H9 (cell line): ENCODE measurements around the gene PRR16. TPM values are rescaled to one million over a fixed set of nuclear protein-coding genes. Genes with fewer than 3 reads are reported as not detected.

Experiments used
- DNase-seq: peaks from one replicate; pipeline ENCODE4 v3.0.0-alpha.2; 2017
- H2AFZ ChIP-seq: one replicate; pipeline ENCODE4 v1.6.1; 2013; ENCODE audit warnings: mild to moderate bottlenecking, low read length, control low read depth, moderate library complexity
- H2AK5ac ChIP-seq: 2 replicates; pipeline ENCODE4 v1.6.1; 2013; ENCODE audit warnings: low read length, control low read depth, mixed read lengths; ENCODE audit not compliant: insufficient read length
- H2BK120ac ChIP-seq: one replicate; pipeline ENCODE4 v1.6.1; 2013; ENCODE audit warnings: low read depth, mild to moderate bottlenecking, low read length, control low read depth, inconsistent platforms; ENCODE audit not compliant: poor library complexity, severe bottlenecking
- H2BK12ac ChIP-seq: 2 replicates; pipeline ENCODE4 v1.6.1; 2013; ENCODE audit warnings: low read length, control low read depth, mixed read lengths, low read depth; ENCODE audit not compliant: insufficient read length
- H2BK15ac ChIP-seq: 2 replicates; pipeline ENCODE4 v1.6.1; 2013; ENCODE audit warnings: low read depth, low read length, control low read depth
- H2BK20ac ChIP-seq: one replicate; pipeline ENCODE4 v1.6.1; 2013; ENCODE audit warnings: low read depth, mild to moderate bottlenecking, low read length, control low read depth, inconsistent platforms; ENCODE audit not compliant: poor library complexity, severe bottlenecking
- H2BK5ac ChIP-seq: 2 replicates; pipeline ENCODE4 v1.6.1; 2013; ENCODE audit warnings: low read length, control low read depth, mixed read lengths; ENCODE audit not compliant: insufficient read length
- H3K14ac ChIP-seq: 2 replicates; pipeline ENCODE4 v1.6.1; 2013; ENCODE audit warnings: low read length, control low read depth; ENCODE audit not compliant: insufficient read depth
- H3K18ac ChIP-seq: 2 replicates; pipeline ENCODE4 v1.6.1; 2013; ENCODE audit warnings: low read depth, mild to moderate bottlenecking, mixed read lengths, low read length, control low read depth; ENCODE audit not compliant: insufficient read length
- H3K23ac ChIP-seq: 2 replicates; pipeline ENCODE4 v1.6.1; 2013; ENCODE audit warnings: low read length, control low read depth, mixed read lengths, low read depth; ENCODE audit not compliant: insufficient read length
- H3K23me2 ChIP-seq: 2 replicates; pipeline ENCODE4 v1.6.1; 2013; ENCODE audit warnings: low read depth, mild to moderate bottlenecking, mixed read lengths, low read length, control low read depth; ENCODE audit not compliant: insufficient read length, poor library complexity, severe bottlenecking
- H3K27ac ChIP-seq: 2 replicates; pipeline ENCODE4 v1.5.1; 2013; ENCODE audit warnings: low read length, control low read depth, mixed read lengths, low read depth; ENCODE audit not compliant: insufficient read length
- H3K27me3 ChIP-seq: 2 replicates; pipeline ENCODE4 v1.6.1; 2013; ENCODE audit warnings: low read length, control low read depth, inconsistent platforms; ENCODE audit not compliant: insufficient read depth
- H3K4ac ChIP-seq: 2 replicates; pipeline ENCODE4 v1.6.1; 2013; ENCODE audit warnings: low read depth, mild to moderate bottlenecking, control low read depth, inconsistent platforms, low read length, moderate library complexity
- H3K4me1 ChIP-seq: 2 replicates; pipeline ENCODE4 v1.6.1; 2013; ENCODE audit warnings: low read length, control low read depth, inconsistent platforms; ENCODE audit not compliant: insufficient read depth
- H3K4me2 ChIP-seq: 2 replicates; pipeline ENCODE4 v1.6.1; 2013; ENCODE audit warnings: low read length, control low read depth, mixed read lengths; ENCODE audit not compliant: insufficient read length, insufficient read depth
- H3K56ac ChIP-seq: 2 replicates; pipeline ENCODE4 v1.6.1; 2013; ENCODE audit warnings: low read depth, mild to moderate bottlenecking, mixed read lengths, low read length, control low read depth; ENCODE audit not compliant: insufficient read length
- H3K79me1 ChIP-seq: 2 replicates; pipeline ENCODE4 v1.6.1; 2013; ENCODE audit warnings: low read depth, mild to moderate bottlenecking, moderate library complexity, low read length, control low read depth, inconsistent platforms; ENCODE audit not compliant: insufficient read depth, poor library complexity, severe bottlenecking
- H3K79me2 ChIP-seq: 2 replicates; pipeline ENCODE4 v1.6.1; 2013; ENCODE audit warnings: low read length, control low read depth, inconsistent platforms; ENCODE audit not compliant: insufficient read depth
- H3K9ac ChIP-seq: 2 replicates; pipeline ENCODE4 v1.6.1; 2013; ENCODE audit warnings: low read length, control low read depth, mixed read lengths; ENCODE audit not compliant: insufficient read length; ENCODE audit errors: extremely low read depth
- H3K9me3 ChIP-seq: one replicate; pipeline ENCODE4 v1.6.1; 2013; ENCODE audit warnings: low read depth, low read length, inconsistent platforms; ENCODE audit not compliant: control insufficient read depth
- H3T11ph ChIP-seq: one replicate; pipeline ENCODE4 v1.6.1; 2013; ENCODE audit warnings: mild to moderate bottlenecking, low read length, control low read depth, inconsistent platforms
- H4K20me1 ChIP-seq: one replicate; pipeline ENCODE4 v1.6.1; 2013; ENCODE audit not compliant: control insufficient read depth, insufficient read length, insufficient read depth
- H4K5ac ChIP-seq: 2 replicates; pipeline ENCODE4 v1.6.1; 2013; ENCODE audit warnings: low read depth, mild to moderate bottlenecking, mixed read lengths, low read length, control low read depth; ENCODE audit not compliant: insufficient read length
- H4K8ac ChIP-seq: replicated peaks from 2 replicates; pipeline ENCODE4 v1.6.1; 2013; ENCODE audit warnings: low read length, control low read depth, mixed read lengths, low read depth; ENCODE audit not compliant: insufficient read length
- H4K91ac ChIP-seq: 2 replicates; pipeline ENCODE4 v1.6.1; 2013; ENCODE audit warnings: low read depth, mild to moderate bottlenecking, moderate library complexity, mixed read lengths, low read length, control low read depth; ENCODE audit not compliant: insufficient read length
- H3K27ac Mint-ChIP-seq, 3 experiments: 2 replicates in 2 of 3; 3 replicates in 1 of 3; pipeline ENCODE4 v1.8.0; 2020 to 2021; ENCODE audit warnings: mixed read lengths in 3 of 3, mild to moderate bottlenecking in 1 of 3, moderate library complexity in 1 of 3
- H3K27me3 Mint-ChIP-seq: 2 replicates; pipeline ENCODE4 v1.8.0; 2021; ENCODE audit warnings: low read depth, mild to moderate bottlenecking, moderate library complexity, mixed read lengths
- H3K36me3 Mint-ChIP-seq, 3 experiments: 2 replicates in 2 of 3; 3 replicates in 1 of 3; pipeline ENCODE4 v1.8.0; 2020 to 2021; ENCODE audit warnings: low read depth in 3 of 3, mixed read lengths in 3 of 3; ENCODE audit not compliant: insufficient read depth in 1 of 3
- H3K4me1 Mint-ChIP-seq, 2 experiments: 2 replicates each; pipeline ENCODE4 v1.8.0; 2020; ENCODE audit warnings: mixed read lengths in 2 of 2
- H3K4me3 Mint-ChIP-seq, 2 experiments: 2 replicates in 1 of 2; 3 replicates in 1 of 2; pipeline ENCODE4 v1.8.0; 2020 to 2021; ENCODE audit warnings: mild to moderate bottlenecking in 2 of 2, mixed read lengths in 2 of 2, moderate library complexity in 1 of 2
- H3K9me3 Mint-ChIP-seq, 2 experiments: 2 replicates in 1 of 2; 3 replicates in 1 of 2; pipeline ENCODE4 v1.8.0; 2020; ENCODE audit warnings: mild to moderate bottlenecking in 2 of 2, mixed read lengths in 2 of 2, moderate library complexity in 1 of 2
- CTCF ChIP-seq: fragments of 200-600 bp; sonication (generic); conservative IDR thresholded peaks from 3 replicates; pipeline ENCODE4 v1.8.0; 2021; ENCODE audit warnings: antibody characterized with exemption, mild to moderate bottlenecking
- WGBS: extraction: QIAGEN DNeasy Blood & Tissue Kit; methylation state at CpG from one replicate; pipeline ENCODE4 v1.1.7; 2013; ENCODE audit warnings: missing lambda C conversion rate, low lambda C conversion rate, mixed read lengths; ENCODE audit not compliant: insufficient read length; ENCODE audit errors: extremely low coverage; 5-methylcytosine and 5-hydroxymethylcytosine counted together
- total RNA-seq: library from RNA; stranded (reverse); gene quantifications from 2 replicates; pipeline ENCODE4 v1.2.1, GENCODE V29; 2021

PRR16 gene
- total RNA-seq, 1 experiment from 2014 or later = 0.13 TPM

GRCh38 chr5:120682851-120683250 lies 218.8 kb downstream of the PRR16 start:
- no peak overlapping the region for H4K8ac ChIP-seq
- Mint-ChIP-seq H3K4me1 (peaks cover 11 to 14% of the 10 kb centered on the region in 2 experiments), H3K27me3 (no peaks in the 10 kb centered on the region; the same call in 1 of the 2 replicates), H3K9me3 (no peaks in the 10 kb centered on the region), H3K36me3 (no peaks in the 10 kb centered on the region), H3K27ac (no peak overlapping the region), H3K4me3 (no peak overlapping the region)
- DNase-seq = no peak
- H2AK5ac ChIP-seq = no peak overlapping the region
- H2BK5ac ChIP-seq = no peak overlapping the region
- H3T11ph ChIP-seq = no peak overlapping the region
- no peak overlapping the region for H2BK20ac ChIP-seq
- H3K56ac ChIP-seq = no peak overlapping the region
- no peak overlapping the region for H3K9ac ChIP-seq
- no peaks in the 10 kb centered on the region for H4K20me1 ChIP-seq
- H3K18ac ChIP-seq = no peak overlapping the region
- no peak overlapping the region for H3K4me2 ChIP-seq
- TF ChIP-seq CTCF = no peak
- no peak overlapping the region for H3K4ac ChIP-seq
- no CpG with 5 or more reads among the region's 2 CpGs for WGBS
- H4K91ac ChIP-seq = no peak overlapping the region
- H3K4me1 ChIP-seq = peaks cover 6% of the 10 kb centered on the region; the same call in 1 of the 2 replicates
- H3K79me1 ChIP-seq = no peaks in the 10 kb centered on the region
- H3K27ac ChIP-seq = no peak overlapping the region
- no peak overlapping the region for H2AFZ ChIP-seq
- H2BK12ac ChIP-seq = no peak overlapping the region
- H3K23ac ChIP-seq = no peak overlapping the region
- no peaks in the 10 kb centered on the region for H3K23me2 ChIP-seq
- no peak overlapping the region for H3K14ac ChIP-seq
- H3K9me3 ChIP-seq = no peaks in the 10 kb centered on the region
- H4K5ac ChIP-seq = no peak overlapping the region
- no peaks in the 10 kb centered on the region for H3K79me2 ChIP-seq
- no peak overlapping the region for H2BK15ac ChIP-seq
- no peak overlapping the region for H2BK120ac ChIP-seq
- H3K27me3 ChIP-seq = no peaks in the 10 kb centered on the region
